Subcutaneous adipose tissue (tissue), 4 donors: Measurements from ENCODE around the gene ZIC2. TPM values are rescaled to one million over a fixed set of nuclear protein-coding genes. Genes with fewer than 3 reads are reported as not detected.

Experiments used
- total RNA-seq, 4 donors: library from RNA; depleted of rRNA; stranded (reverse); fragments of >200 nt; gene quantifications; one replicate each; pipeline ENCODE4 v1.1.0, GENCODE V29; 2016
- TF ChIP-seq, protein P1 (sequence below): fragments of 450-650 bp; IDR thresholded peaks from one replicate; pipeline ENCODE4 v1.5.1; 2016; ENCODE audit warnings: low read depth, mild to moderate bottlenecking, control low read depth, antibody characterized with exemption, moderate library complexity

Gene ZIC2
- total RNA-seq, 4 donors from 2014 or later: not detected

- TF ChIP-seq, protein P1, sequence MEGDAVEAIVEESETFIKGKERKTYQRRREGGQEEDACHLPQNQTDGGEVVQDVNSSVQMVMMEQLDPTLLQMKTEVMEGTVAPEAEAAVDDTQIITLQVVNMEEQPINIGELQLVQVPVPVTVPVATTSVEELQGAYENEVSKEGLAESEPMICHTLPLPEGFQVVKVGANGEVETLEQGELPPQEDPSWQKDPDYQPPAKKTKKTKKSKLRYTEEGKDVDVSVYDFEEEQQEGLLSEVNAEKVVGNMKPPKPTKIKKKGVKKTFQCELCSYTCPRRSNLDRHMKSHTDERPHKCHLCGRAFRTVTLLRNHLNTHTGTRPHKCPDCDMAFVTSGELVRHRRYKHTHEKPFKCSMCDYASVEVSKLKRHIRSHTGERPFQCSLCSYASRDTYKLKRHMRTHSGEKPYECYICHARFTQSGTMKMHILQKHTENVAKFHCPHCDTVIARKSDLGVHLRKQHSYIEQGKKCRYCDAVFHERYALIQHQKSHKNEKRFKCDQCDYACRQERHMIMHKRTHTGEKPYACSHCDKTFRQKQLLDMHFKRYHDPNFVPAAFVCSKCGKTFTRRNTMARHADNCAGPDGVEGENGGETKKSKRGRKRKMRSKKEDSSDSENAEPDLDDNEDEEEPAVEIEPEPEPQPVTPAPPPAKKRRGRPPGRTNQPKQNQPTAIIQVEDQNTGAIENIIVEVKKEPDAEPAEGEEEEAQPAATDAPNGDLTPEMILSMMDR: no peak
These were observed 12.8 kb upstream of the ZIC2 start for GRCh38 chr13:99968521-99969452.

GRCh38 chr13:99969453-99969918 lies 12.1 kb upstream of the ZIC2 start:
- TF ChIP-seq, protein P1: no peak

DNA sequence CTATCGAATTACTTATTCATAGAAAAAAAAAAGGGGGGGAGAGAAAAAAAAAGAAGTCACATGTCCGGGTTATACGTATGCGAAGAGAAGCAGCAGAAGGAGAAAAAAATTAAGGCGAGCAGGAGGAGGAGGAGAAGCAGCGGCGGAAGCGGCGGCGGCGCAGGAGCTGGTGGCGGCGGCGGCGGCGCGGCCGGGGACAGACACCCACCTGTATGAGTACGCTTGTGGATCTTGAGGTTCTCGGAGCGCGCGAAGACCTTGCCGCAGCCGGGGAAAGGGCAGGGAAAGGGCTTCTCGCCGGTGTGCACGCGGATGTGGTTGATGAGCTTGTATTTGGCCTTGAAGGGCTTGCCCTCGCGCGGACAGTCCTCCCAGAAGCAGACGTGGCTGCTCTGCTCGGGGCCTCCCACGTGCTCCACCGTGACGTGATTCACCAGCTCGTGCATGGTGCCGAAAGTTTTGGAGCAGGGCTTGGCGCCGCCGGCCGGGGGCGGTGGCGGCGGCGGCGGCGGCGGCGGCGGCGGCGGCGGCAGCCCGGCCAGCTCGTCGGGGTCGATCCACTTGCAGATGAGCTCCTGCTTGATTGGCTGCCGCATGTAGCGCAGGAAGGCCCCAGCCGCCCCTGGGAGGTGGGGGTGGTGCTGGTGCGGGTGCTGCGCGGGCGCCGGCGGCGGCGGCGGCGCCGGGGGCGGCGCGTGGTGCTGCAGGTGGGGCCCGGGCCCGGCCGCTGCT lies 11.5 kb upstream of the ZIC2 start:
- TF ChIP-seq, protein P1: no peak

- TF ChIP-seq, protein P1: no peak
These were observed 10.7 kb upstream of the ZIC2 start for GRCh38 chr13:99970651-99971575.

DNA sequence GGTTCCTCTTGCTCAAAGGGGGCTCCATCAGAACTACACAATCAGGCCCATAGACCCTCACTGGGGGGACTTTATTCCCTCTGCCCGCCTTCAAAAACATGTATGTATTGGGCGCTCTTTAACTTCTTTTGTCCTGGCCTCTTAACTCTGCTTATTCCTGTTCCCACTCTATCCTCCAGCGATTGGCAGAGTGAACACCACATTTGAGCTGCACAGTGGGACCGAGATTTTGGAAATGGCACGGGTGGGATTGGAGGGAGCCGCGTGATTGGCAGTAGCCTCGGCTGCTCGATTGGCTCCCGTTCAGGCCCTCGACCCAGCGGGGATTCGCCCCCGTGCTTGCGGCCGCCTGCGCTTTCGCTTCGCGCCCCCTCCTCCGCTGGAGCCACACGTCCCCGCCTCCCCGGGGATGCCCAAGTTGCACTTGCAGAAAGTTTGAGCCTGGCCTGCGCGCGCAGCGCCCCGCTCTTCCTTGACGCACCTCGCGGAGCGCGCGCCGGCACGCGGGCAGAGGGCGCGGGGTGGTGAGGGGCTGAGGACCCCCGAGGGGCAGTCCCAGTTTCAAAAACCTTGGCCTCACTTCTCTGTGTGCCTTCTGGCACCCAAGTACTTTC lies 9.9 kb upstream of the ZIC2 start, which contains the start of gene ZIC5:
TSS of gene ZIC5 (minus strand) at position 192 of the 614 bp plus-strand sequence. CDS start at position 28, 164 bp downstream.
- TF ChIP-seq, protein P1: no peak

DNA sequence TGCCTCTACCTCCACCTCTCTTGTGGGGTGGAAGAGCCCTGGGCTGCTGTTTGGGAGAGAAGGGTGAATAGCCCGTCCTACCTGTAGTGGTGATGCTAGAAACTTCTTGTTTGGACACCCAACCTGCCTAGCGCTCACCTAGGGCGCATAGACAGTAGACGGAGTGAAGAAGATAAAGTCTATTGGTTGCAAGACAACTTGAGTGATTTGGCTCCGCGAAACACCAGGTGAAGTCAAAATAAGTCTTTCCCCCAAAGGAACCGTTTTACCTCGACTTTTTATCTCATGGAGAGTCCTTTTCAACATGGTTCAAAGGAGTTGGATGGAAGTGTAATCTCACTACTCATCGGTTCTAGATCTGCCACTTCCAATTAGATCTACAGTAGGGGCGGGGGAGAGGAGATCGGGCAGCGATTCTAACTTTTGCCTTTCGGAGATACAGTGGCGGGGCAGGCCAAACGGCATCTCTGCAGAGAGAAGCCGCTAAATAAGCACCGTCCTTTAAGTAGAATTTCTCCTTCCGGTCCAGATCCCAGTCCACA lies 9.3 kb upstream of the ZIC2 start:
- TF ChIP-seq, protein P1: no peak
